Measurements from ENCODE around the gene IKZF1.

DNA sequence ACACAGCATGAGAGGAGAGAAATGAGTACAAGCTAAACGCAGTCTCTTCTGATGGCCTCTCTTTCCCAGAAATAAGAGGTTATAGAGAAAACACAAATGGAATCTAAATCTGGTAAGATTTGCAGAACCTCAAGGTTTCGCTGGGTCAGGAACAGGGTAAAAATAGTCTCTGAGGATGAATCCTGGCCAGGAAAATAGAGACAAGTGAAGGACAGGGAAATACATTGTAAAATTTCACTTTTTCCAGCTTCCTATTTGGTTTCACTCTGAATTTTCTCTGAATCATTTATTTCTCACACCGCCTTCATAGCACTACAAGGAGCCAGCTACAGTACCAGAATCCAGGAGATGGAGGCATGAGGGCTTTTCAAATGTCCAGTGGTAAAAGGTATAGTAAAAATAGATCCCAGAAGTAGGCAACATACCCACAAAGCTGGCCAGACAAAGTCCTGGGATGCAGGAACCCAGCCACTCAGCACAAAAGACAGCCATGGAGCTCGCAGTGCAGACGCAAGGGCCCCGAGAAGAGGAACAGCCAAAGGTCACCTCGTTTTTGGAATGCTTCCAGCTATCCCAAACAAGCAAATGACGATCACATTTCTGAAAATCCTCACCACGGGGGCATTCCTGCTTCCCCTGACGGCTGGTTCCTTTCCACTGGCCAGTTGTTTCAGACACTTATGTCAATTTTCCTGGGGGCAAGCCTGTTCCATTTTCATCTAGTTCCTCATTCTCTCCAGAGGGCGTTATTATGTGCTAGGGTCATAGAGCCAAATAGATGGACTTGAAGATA lies 21.5 kb upstream of the IKZF1 start:
- TF ChIP-seq, protein P1, sequence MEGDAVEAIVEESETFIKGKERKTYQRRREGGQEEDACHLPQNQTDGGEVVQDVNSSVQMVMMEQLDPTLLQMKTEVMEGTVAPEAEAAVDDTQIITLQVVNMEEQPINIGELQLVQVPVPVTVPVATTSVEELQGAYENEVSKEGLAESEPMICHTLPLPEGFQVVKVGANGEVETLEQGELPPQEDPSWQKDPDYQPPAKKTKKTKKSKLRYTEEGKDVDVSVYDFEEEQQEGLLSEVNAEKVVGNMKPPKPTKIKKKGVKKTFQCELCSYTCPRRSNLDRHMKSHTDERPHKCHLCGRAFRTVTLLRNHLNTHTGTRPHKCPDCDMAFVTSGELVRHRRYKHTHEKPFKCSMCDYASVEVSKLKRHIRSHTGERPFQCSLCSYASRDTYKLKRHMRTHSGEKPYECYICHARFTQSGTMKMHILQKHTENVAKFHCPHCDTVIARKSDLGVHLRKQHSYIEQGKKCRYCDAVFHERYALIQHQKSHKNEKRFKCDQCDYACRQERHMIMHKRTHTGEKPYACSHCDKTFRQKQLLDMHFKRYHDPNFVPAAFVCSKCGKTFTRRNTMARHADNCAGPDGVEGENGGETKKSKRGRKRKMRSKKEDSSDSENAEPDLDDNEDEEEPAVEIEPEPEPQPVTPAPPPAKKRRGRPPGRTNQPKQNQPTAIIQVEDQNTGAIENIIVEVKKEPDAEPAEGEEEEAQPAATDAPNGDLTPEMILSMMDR (IDR thresholded peaks at IDR 0.05; ENCODE audit: low read depth, low read length, poor library complexity, severe bottlenecking) = peak; percentile 17
- no peak for TF ChIP-seq EZH2phosphoT487 (IDR thresholded peaks at IDR 0.05; ENCODE audit: borderline replicate concordance, low read length)
